ENCODE data around the gene LILRB3.

GRCh38 chr19:54256250-54257115, 33.7 kb upstream of the LILRB3 start:
- TF ChIP-seq CTCF (IDR thresholded peaks at IDR 0.05): no peak
- TF ChIP-seq POLR2A (IDR thresholded peaks at IDR 0.05): no peak
